Measurements from ENCODE around the gene TXNDC15. TPM values are rescaled to one million over a fixed set of nuclear protein-coding genes. Genes with fewer than 3 reads are reported as not detected.

Gene TXNDC15
- total and polyA plus RNA-seq, 2 of the 13 experiments (the other 11 are each of a cell fraction or from before 2014, with no cell fraction given) = 22.2 to 49.9 TPM

DNA sequence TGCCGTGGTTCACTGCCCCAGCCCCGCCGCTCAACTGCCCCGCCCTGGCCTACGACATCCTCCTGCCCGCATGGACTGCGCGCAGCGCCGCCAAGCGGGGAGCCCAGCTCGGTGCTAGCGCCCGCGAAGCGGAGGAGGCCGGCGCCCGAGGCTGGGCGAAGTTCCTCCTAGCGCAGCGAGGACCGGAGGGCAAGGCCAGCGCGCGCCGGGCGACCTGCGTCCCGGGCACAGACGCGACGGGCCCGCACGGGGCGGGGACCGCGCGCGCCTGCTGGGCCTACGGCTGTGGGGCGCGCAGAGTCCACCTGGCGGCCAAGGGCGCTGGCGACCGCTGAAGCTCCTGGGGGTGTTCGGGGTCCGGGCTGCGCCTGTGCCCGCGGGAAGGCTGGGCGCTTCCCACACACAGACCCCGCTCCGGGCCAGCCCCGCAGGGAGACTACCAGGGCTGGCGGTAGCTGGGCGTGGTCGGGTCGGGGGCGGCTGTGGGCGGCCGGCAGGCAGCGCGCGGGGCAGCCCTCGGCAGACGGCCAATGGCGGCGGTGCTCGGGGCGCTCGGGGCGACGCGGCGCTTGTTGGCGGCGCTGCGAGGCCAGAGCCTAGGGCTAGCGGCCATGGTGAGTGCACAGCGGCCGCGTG lies 30.6 kb downstream of the TXNDC15 start, which contains the start of gene PCBD2 (continued):
- TF ChIP-seq, protein P1, sequence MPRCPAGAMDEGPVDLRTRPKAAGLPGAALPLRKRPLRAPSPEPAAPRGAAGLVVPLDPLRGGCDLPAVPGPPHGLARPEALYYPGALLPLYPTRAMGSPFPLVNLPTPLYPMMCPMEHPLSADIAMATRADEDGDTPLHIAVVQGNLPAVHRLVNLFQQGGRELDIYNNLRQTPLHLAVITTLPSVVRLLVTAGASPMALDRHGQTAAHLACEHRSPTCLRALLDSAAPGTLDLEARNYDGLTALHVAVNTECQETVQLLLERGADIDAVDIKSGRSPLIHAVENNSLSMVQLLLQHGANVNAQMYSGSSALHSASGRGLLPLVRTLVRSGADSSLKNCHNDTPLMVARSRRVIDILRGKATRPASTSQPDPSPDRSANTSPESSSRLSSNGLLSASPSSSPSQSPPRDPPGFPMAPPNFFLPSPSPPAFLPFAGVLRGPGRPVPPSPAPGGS (CRISPR knock-in tag; IDR thresholded peaks at IDR 0.05) = peak; percentile 86
- TF ChIP-seq ZNF713 (CRISPR knock-in tag; IDR thresholded peaks at IDR 0.05) = no peak
- no peak for TF ChIP-seq PCBP1 (IDR thresholded peaks at IDR 0.05; ENCODE audit: borderline replicate concordance, low read depth, low read length)
- TF ChIP-seq, protein P2, sequence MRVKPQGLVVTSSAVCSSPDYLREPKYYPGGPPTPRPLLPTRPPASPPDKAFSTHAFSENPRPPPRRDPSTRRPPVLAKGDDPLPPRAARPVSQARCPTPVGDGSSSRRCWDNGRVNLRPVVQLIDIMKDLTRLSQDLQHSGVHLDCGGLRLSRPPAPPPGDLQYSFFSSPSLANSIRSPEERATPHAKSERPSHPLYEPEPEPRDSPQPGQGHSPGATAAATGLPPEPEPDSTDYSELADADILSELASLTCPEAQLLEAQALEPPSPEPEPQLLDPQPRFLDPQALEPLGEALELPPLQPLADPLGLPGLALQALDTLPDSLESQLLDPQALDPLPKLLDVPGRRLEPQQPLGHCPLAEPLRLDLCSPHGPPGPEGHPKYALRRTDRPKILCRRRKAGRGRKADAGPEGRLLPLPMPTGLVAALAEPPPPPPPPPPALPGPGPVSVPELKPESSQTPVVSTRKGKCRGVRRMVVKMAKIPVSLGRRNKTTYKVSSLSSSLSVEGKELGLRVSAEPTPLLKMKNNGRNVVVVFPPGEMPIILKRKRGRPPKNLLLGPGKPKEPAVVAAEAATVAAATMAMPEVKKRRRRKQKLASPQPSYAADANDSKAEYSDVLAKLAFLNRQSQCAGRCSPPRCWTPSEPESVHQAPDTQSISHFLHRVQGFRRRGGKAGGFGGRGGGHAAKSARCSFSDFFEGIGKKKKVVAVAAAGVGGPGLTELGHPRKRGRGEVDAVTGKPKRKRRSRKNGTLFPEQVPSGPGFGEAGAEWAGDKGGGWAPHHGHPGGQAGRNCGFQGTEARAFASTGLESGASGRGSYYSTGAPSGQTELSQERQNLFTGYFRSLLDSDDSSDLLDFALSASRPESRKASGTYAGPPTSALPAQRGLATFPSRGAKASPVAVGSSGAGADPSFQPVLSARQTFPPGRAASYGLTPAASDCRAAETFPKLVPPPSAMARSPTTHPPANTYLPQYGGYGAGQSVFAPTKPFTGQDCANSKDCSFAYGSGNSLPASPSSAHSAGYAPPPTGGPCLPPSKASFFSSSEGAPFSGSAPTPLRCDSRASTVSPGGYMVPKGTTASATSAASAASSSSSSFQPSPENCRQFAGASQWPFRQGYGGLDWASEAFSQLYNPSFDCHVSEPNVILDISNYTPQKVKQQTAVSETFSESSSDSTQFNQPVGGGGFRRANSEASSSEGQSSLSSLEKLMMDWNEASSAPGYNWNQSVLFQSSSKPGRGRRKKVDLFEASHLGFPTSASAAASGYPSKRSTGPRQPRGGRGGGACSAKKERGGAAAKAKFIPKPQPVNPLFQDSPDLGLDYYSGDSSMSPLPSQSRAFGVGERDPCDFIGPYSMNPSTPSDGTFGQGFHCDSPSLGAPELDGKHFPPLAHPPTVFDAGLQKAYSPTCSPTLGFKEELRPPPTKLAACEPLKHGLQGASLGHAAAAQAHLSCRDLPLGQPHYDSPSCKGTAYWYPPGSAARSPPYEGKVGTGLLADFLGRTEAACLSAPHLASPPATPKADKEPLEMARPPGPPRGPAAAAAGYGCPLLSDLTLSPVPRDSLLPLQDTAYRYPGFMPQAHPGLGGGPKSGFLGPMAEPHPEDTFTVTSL (CRISPR knock-in tag; IDR thresholded peaks at IDR 0.05; ENCODE audit: borderline replicate concordance) = no peak
- TF ChIP-seq ZNF670 (CRISPR knock-in tag; IDR thresholded peaks at IDR 0.05; ENCODE audit: borderline replicate concordance) = peak; percentile 43; the same call in 1 of the 2 replicates
- TF ChIP-seq, protein P3, sequence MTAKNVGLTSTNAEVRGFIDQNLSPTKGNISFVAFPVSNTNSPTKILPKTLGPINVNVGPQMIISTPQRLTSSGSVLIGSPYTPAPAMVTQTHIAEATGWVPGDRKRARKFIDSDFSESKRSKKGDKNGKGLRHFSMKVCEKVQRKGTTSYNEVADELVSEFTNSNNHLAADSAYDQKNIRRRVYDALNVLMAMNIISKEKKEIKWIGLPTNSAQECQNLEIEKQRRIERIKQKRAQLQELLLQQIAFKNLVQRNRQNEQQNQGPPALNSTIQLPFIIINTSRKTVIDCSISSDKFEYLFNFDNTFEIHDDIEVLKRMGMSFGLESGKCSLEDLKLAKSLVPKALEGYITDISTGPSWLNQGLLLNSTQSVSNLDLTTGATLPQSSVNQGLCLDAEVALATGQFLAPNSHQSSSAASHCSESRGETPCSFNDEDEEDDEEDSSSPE (CRISPR knock-in tag; IDR thresholded peaks at IDR 0.05) = peak; percentile 77
- no peak for TF ChIP-seq ZNF598 (CRISPR knock-in tag; IDR thresholded peaks at IDR 0.05; ENCODE audit: borderline replicate concordance)
- 0 out of 2 replicates have a peak, but pooled peaks have one; percentile 50 for TF ChIP-seq HOXD1 (CRISPR knock-in tag; IDR thresholded peaks at IDR 0.05)
- peak; percentile 59 for TF ChIP-seq FOXA3 (CRISPR knock-in tag; IDR thresholded peaks at IDR 0.05)
- peak; percentile 83 for TF ChIP-seq ARNT2 (CRISPR knock-in tag; IDR thresholded peaks at IDR 0.05; ENCODE audit: low read depth)
- TF ChIP-seq ZSCAN29 (CRISPR knock-in tag; conservative IDR thresholded peaks at IDR 0.05) = peak; percentile 98
- TF ChIP-seq CC2D1A (CRISPR knock-in tag; IDR thresholded peaks at IDR 0.05) = no peak
- TF ChIP-seq, protein P4, sequence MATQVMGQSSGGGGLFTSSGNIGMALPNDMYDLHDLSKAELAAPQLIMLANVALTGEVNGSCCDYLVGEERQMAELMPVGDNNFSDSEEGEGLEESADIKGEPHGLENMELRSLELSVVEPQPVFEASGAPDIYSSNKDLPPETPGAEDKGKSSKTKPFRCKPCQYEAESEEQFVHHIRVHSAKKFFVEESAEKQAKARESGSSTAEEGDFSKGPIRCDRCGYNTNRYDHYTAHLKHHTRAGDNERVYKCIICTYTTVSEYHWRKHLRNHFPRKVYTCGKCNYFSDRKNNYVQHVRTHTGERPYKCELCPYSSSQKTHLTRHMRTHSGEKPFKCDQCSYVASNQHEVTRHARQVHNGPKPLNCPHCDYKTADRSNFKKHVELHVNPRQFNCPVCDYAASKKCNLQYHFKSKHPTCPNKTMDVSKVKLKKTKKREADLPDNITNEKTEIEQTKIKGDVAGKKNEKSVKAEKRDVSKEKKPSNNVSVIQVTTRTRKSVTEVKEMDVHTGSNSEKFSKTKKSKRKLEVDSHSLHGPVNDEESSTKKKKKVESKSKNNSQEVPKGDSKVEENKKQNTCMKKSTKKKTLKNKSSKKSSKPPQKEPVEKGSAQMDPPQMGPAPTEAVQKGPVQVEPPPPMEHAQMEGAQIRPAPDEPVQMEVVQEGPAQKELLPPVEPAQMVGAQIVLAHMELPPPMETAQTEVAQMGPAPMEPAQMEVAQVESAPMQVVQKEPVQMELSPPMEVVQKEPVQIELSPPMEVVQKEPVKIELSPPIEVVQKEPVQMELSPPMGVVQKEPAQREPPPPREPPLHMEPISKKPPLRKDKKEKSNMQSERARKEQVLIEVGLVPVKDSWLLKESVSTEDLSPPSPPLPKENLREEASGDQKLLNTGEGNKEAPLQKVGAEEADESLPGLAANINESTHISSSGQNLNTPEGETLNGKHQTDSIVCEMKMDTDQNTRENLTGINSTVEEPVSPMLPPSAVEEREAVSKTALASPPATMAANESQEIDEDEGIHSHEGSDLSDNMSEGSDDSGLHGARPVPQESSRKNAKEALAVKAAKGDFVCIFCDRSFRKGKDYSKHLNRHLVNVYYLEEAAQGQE (IDR thresholded peaks at IDR 0.05; ENCODE audit: borderline replicate concordance in 1 of 2, low read depth in 1 of 2, low read length in 2 of 2) = no peak
- no peak for TF ChIP-seq NFYB (CRISPR knock-in tag; IDR thresholded peaks at IDR 0.05)
- TF ChIP-seq, protein P5, sequence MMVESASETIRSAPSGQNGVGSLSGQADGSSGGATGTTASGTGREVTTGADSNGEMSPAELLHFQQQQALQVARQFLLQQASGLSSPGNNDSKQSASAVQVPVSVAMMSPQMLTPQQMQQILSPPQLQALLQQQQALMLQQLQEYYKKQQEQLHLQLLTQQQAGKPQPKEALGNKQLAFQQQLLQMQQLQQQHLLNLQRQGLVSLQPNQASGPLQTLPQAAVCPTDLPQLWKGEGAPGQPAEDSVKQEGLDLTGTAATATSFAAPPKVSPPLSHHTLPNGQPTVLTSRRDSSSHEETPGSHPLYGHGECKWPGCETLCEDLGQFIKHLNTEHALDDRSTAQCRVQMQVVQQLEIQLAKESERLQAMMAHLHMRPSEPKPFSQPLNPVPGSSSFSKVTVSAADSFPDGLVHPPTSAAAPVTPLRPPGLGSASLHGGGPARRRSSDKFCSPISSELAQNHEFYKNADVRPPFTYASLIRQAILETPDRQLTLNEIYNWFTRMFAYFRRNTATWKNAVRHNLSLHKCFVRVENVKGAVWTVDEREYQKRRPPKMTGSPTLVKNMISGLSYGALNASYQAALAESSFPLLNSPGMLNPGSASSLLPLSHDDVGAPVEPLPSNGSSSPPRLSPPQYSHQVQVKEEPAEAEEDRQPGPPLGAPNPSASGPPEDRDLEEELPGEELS (CRISPR knock-in tag; IDR thresholded peaks at IDR 0.05) = no peak; the same call in 1 of the 2 replicates

Data from HepG2 (cell line).